K562 (cell line): Measurements from ENCODE around the gene ADAMTS6. TPM values are rescaled to one million over a fixed set of nuclear protein-coding genes. Genes with fewer than 3 reads are reported as not detected.

Experiments
- CBFA2T2 ChIP-seq: fragments of 450-650 bp; conservative IDR thresholded peaks from 2 replicates; pipeline ENCODE4 v1.6.1; 2017; ENCODE audit warnings: mild to moderate bottlenecking
- CTCF ChIP-seq, 3 experiments: IDR thresholded peaks in 2 of 3; conservative IDR thresholded peaks in 1 of 3; 2 replicates each; pipeline ENCODE4 v1.5.1; 2011 to 2012; ENCODE audit warnings: low read length in 3 of 3, mild to moderate bottlenecking in 3 of 3, control low read depth in 2 of 3, improper control_type of control experiment in 1 of 3, inconsistent platforms in 1 of 3, low read depth in 1 of 3, mixed read lengths in 1 of 3, moderate library complexity in 1 of 3; ENCODE audit not compliant: insufficient read depth in 2 of 3
- DACH1 ChIP-seq: fragments of 450-650 bp; IDR thresholded peaks from 2 replicates; pipeline ENCODE4 v1.6.1; 2018; ENCODE audit not compliant: partially characterized antibody
- DPF2 ChIP-seq: fragments of 450-650 bp; IDR thresholded peaks from 2 replicates; pipeline ENCODE4 v1.6.1; 2016
- FOSL1 ChIP-seq: fragments of 200-800 bp; sonication (Bioruptor generic); conservative IDR thresholded peaks from 2 replicates; pipeline ENCODE4 v1.6.1; 2016; ENCODE audit warnings: missing genetic modification characterization, missing compliant biosample characterization
- GATA2 ChIP-seq: sonication (generic); formaldehyde crosslinking; IDR thresholded peaks from 2 replicates; pipeline ENCODE4 v1.4.0; 2020; ENCODE audit warnings: mild to moderate bottlenecking, missing genetic modification reagents
- HDAC2 ChIP-seq: fragments of 450-650 bp; IDR thresholded peaks from 2 replicates; pipeline ENCODE4 v1.6.1; 2016; ENCODE audit warnings: mild to moderate bottlenecking
- HNRNPL ChIP-seq: fragments of 200-400 bp; formaldehyde crosslinking; IDR thresholded peaks from 2 replicates; pipeline ENCODE4 v1.6.1; 2017; ENCODE audit warnings: low read depth, mild to moderate bottlenecking, low read length
- JUND ChIP-seq, 2 experiments: IDR thresholded peaks; 2 replicates in 1 of 2; 3 replicates in 1 of 2; pipeline ENCODE4 v1.6.1; 2011; ENCODE audit warnings: borderline replicate concordance in 2 of 2, low read depth in 2 of 2, low read length in 2 of 2, improper control_type of control experiment in 1 of 2, missing biosample characterization in 1 of 2, missing genetic modification characterization in 1 of 2, missing genetic modification reagents in 1 of 2
- KDM1A ChIP-seq, 2 experiments: fragments of 450-650 bp; IDR thresholded peaks; 2 replicates each; pipeline ENCODE4 v1.6.1; 2016; ENCODE audit warnings: mild to moderate bottlenecking in 2 of 2
- MEIS2 ChIP-seq: fragments of 450-650 bp; IDR thresholded peaks from 2 replicates; pipeline ENCODE4 v1.6.1; 2014; ENCODE audit warnings: mild to moderate bottlenecking; ENCODE audit not compliant: partially characterized antibody
- NCOR1 ChIP-seq: fragments of 450-650 bp; IDR thresholded peaks from 2 replicates; pipeline ENCODE4 v1.6.1; 2016; ENCODE audit warnings: mild to moderate bottlenecking, moderate library complexity
- NFIC ChIP-seq: fragments of 450-650 bp; IDR thresholded peaks from 2 replicates; pipeline ENCODE4 v1.6.1; 2017; ENCODE audit warnings: mild to moderate bottlenecking, inconsistent platforms
- NRF1 ChIP-seq, 2 experiments: fragments of 450-650 bp; IDR thresholded peaks in 1 of 2; conservative IDR thresholded peaks in 1 of 2; 2 replicates each; pipeline ENCODE4 v1.6.1; 2014; ENCODE audit warnings: mild to moderate bottlenecking in 2 of 2
- PRMT5 ChIP-seq: sonication (generic); formaldehyde crosslinking; IDR thresholded peaks from 2 replicates; pipeline ENCODE4 v1.5.0; 2020; ENCODE audit warnings: missing genetic modification reagents
- RAD21 ChIP-seq, 2 experiments: fragments of 250-450 bp in 1 of 2; fragments of 450-650 bp in 1 of 2; sonication (Bioruptor Pico) in 1 of 2; formaldehyde crosslinking in 1 of 2; IDR thresholded peaks in 1 of 2; conservative IDR thresholded peaks in 1 of 2; 2 replicates each; pipeline versions ENCODE4 v1.4.0 to v1.8.0; 2020 to 2022; ENCODE audit warnings: mild to moderate bottlenecking in 2 of 2, moderate library complexity in 1 of 2
- RFX1 ChIP-seq: fragments of 450-650 bp; IDR thresholded peaks from 2 replicates; pipeline ENCODE4 v1.6.1; 2016; ENCODE audit warnings: mild to moderate bottlenecking, moderate library complexity
- TAL1 ChIP-seq: fragments of 450-650 bp; IDR thresholded peaks from 2 replicates; pipeline ENCODE4 v1.6.1; 2016; ENCODE audit warnings: mild to moderate bottlenecking
- TEAD4 ChIP-seq, 2 experiments: sonication (generic) in 1 of 2; formaldehyde crosslinking in 1 of 2; IDR thresholded peaks; 2 replicates each; pipeline versions ENCODE4 v1.6.1 to v1.8.0; 2012 to 2022; ENCODE audit warnings: borderline replicate concordance in 1 of 2, inconsistent platforms in 1 of 2, low read length in 1 of 2, mild to moderate bottlenecking in 1 of 2, missing genetic modification reagents in 1 of 2
- TRIM28 ChIP-seq: fragments of 450-650 bp; IDR thresholded peaks from 2 replicates; pipeline ENCODE4 v1.6.1; 2017
- ZBTB43 ChIP-seq: sonication (generic); formaldehyde crosslinking; IDR thresholded peaks from 2 replicates; pipeline ENCODE4 v1.8.0; 2023; ENCODE audit warnings: mild to moderate bottlenecking, missing genetic modification reagents
- ZNF263 ChIP-seq: sonication (generic); formaldehyde crosslinking; IDR thresholded peaks from 2 replicates; pipeline ENCODE4 v1.8.0; 2022; ENCODE audit warnings: mild to moderate bottlenecking, missing genetic modification reagents, borderline replicate concordance
- ZNF354B ChIP-seq: fragments of 250-450 bp; sonication (Bioruptor Pico); IDR thresholded peaks from 2 replicates; pipeline ENCODE4 v1.4.0; 2020
- polyA plus RNA-seq, 8 experiments: library from polyadenylated mRNA; depleted of rRNA in 4 of 8; stranded (reverse) in 5 of 8; unstranded in 3 of 8; fragments of >200 nt; fragmentation: Nextera tagmentation in 2 of 8; fragmentation: Illumina TruSeq in 1 of 8; extraction: Ambion mirVana in 2 of 8; extraction: Trizol in 1 of 8; gene quantifications; 2 replicates each; pipeline versions ENCODE4 v1.2.1 to v1.2.3, GENCODE V29; 2011 to 2014; ENCODE audit warnings: inconsistent platforms in 1 of 8, missing spikeins in 1 of 8
- total RNA-seq, 7 experiments: library from RNA; depleted of rRNA in 6 of 7; stranded (reverse); fragments of >200 nt in 6 of 7; fragmentation: Illumina TruSeq in 2 of 7; extraction: Trizol in 2 of 7; gene quantifications; 2 replicates each; pipeline versions ENCODE4 v1.2.1 to v1.2.3, GENCODE V29; 2011 to 2021; ENCODE audit warnings: low replicate concordance in 1 of 7
- TF ChIP-seq, protein P1 (sequence below), 2 experiments: fragments of 450-650 bp in 1 of 2; sonication (generic) in 1 of 2; formaldehyde crosslinking in 1 of 2; IDR thresholded peaks in 1 of 2; conservative IDR thresholded peaks in 1 of 2; 2 replicates each; pipeline versions ENCODE4 v1.6.1 to v1.8.1; 2016 to 2023; ENCODE audit warnings: mild to moderate bottlenecking in 2 of 2, moderate library complexity in 2 of 2, inconsistent platforms in 1 of 2, missing genetic modification reagents in 1 of 2

Gene ADAMTS6
- total and polyA plus RNA-seq, 9 of the 15 experiments (the other 6 are each of a cell fraction or from before 2014, with no cell fraction given) = 0.57 to 5.3 (median 1.5) TPM

GRCh38 chr5:65100911-65101631, 380.6 kb downstream of the ADAMTS6 start (continued):
- TF ChIP-seq JUND (IDR thresholded peaks at IDR 0.05; ENCODE audit: borderline replicate concordance, low read depth, low read length) (peak; percentile 44; the same call in 1 of the 2 replicates), JUND (tag; IDR thresholded peaks at IDR 0.05; ENCODE audit: borderline replicate concordance, low read depth, low read length) (peak; percentile 55; the same call in 2 of the 3 replicates), DACH1 (peak; percentile 16), RFX1 (no peak), HDAC2 (0 out of 2 replicates have a peak, but pooled peaks have one; percentile 19), ZBTB43 (CRISPR knock-in tag) (no peak), MEIS2 (peak; percentile 71), CTCF (IDR thresholded peaks at IDR 0.05 in 2 of 3, conservative IDR thresholded peaks at IDR 0.05 in 1 of 3; ENCODE audit: insufficient read depth in 2 of 3, low read depth in 1 of 3, low read length in 3 of 3) (peak; percentile 64 to 84 (median 69)), NFIC (peak; percentile 33), PRMT5 (CRISPR knock-in tag) (no peak), DPF2 (peak; percentile 58; the same call in 1 of the 2 replicates), GATA2 (CRISPR knock-in tag) (peak; percentile 43; the same call in 1 of the 2 replicates), KDM1A (IDR thresholded peaks at IDR 0.05) (0 out of 4 replicates have a peak, but pooled peaks of 1 of the 2 experiments have one; percentile 26), RAD21 (CRISPR knock-in tag; conservative IDR thresholded peaks at IDR 0.05 in 1 of 2, IDR thresholded peaks at IDR 0.05 in 1 of 2) (peak; percentile 68 to 83), CBFA2T2 (peak; percentile 78), HNRNPL (no peak), ZNF263 (CRISPR knock-in tag) (peak; percentile 69; the same call in 1 of the 2 replicates), NCOR1 (peak; percentile 88), TAL1 (peak; percentile 78), ZNF354B (no peak), NRF1 (conservative IDR thresholded peaks at IDR 0.05 in 1 of 2, IDR thresholded peaks at IDR 0.05 in 1 of 2) (no peak), TRIM28 (no peak), TEAD4 (IDR thresholded peaks at IDR 0.05; ENCODE audit: low read length) (peak; percentile 69), TEAD4 (CRISPR knock-in tag; IDR thresholded peaks at IDR 0.05; ENCODE audit: borderline replicate concordance) (no peak), FOSL1 (peak; percentile 39; the same call in 1 of the 2 replicates)
- TF ChIP-seq, protein P1, sequence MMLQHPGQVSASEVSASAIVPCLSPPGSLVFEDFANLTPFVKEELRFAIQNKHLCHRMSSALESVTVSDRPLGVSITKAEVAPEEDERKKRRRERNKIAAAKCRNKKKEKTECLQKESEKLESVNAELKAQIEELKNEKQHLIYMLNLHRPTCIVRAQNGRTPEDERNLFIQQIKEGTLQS (IDR thresholded peaks at IDR 0.05) = peak; percentile 29; the same call in 1 of the 2 replicates
- TF ChIP-seq, protein P1 (CRISPR knock-in tag; conservative IDR thresholded peaks at IDR 0.05) = no peak
